ENCODE measurements around the gene NUDT4.

DNA sequence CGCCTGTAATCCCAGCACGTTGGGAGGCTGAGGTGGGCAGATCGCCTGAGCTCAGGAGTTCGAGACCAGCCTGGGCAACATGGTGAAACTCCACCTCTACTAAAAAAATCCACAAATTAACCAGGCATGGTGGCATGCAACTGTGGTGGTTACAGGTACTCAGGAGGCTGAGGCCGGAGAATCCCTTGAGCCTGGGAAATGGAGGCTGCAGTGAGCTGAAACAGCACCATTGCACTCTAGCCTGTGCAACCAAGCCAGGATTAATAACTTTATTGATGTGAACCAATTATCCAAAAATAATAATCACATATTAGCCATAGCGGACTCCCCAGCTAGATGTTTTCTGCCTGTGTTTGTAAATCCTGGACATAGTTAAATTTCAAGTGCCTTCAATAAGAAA is 1.8 kb upstream of the NUDT4 start:
- TF ChIP-seq MYC (IDR thresholded peaks at IDR 0.05; ENCODE audit: borderline replicate concordance, low read length), result no peak
- no peak for TF ChIP-seq JUN (IDR thresholded peaks at IDR 0.05)
- TF ChIP-seq, protein P1, sequence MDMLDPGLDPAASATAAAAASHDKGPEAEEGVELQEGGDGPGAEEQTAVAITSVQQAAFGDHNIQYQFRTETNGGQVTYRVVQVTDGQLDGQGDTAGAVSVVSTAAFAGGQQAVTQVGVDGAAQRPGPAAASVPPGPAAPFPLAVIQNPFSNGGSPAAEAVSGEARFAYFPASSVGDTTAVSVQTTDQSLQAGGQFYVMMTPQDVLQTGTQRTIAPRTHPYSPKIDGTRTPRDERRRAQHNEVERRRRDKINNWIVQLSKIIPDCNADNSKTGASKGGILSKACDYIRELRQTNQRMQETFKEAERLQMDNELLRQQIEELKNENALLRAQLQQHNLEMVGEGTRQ (IDR thresholded peaks at IDR 0.05), result no peak
- TF ChIP-seq ZC3H11A (IDR thresholded peaks at IDR 0.05), result no peak
- TF ChIP-seq SREBF2 (IDR thresholded peaks at IDR 0.05), result no peak
- TF ChIP-seq, protein P2, sequence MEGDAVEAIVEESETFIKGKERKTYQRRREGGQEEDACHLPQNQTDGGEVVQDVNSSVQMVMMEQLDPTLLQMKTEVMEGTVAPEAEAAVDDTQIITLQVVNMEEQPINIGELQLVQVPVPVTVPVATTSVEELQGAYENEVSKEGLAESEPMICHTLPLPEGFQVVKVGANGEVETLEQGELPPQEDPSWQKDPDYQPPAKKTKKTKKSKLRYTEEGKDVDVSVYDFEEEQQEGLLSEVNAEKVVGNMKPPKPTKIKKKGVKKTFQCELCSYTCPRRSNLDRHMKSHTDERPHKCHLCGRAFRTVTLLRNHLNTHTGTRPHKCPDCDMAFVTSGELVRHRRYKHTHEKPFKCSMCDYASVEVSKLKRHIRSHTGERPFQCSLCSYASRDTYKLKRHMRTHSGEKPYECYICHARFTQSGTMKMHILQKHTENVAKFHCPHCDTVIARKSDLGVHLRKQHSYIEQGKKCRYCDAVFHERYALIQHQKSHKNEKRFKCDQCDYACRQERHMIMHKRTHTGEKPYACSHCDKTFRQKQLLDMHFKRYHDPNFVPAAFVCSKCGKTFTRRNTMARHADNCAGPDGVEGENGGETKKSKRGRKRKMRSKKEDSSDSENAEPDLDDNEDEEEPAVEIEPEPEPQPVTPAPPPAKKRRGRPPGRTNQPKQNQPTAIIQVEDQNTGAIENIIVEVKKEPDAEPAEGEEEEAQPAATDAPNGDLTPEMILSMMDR (IDR thresholded peaks at IDR 0.05), result no peak
- TF ChIP-seq RCOR1 (IDR thresholded peaks at IDR 0.05; ENCODE audit: low read depth, low read length), result no peak
- no peak for TF ChIP-seq NR3C1 (IDR thresholded peaks at IDR 0.05)
- no peak for TF ChIP-seq RAD21 (conservative IDR thresholded peaks at IDR 0.05 in 1 of 2, IDR thresholded peaks at IDR 0.05 in 1 of 2)
- no peak for TF ChIP-seq REST (IDR thresholded peaks at IDR 0.05)
- TF ChIP-seq CHD4 (IDR thresholded peaks at IDR 0.05; ENCODE audit: borderline replicate concordance), result no peak
- TF ChIP-seq EP300 (IDR thresholded peaks at IDR 0.05), result no peak
- TF ChIP-seq HDAC2 (IDR thresholded peaks at IDR 0.05), result no peak
